EL (cell line): ENCODE data around the gene ZNF284.

ENCODE experiments used
- DNase-seq: peaks from one replicate; pipeline ENCODE4 v3.0.0-alpha.2; 2016

ZNF284 gene

DNA sequence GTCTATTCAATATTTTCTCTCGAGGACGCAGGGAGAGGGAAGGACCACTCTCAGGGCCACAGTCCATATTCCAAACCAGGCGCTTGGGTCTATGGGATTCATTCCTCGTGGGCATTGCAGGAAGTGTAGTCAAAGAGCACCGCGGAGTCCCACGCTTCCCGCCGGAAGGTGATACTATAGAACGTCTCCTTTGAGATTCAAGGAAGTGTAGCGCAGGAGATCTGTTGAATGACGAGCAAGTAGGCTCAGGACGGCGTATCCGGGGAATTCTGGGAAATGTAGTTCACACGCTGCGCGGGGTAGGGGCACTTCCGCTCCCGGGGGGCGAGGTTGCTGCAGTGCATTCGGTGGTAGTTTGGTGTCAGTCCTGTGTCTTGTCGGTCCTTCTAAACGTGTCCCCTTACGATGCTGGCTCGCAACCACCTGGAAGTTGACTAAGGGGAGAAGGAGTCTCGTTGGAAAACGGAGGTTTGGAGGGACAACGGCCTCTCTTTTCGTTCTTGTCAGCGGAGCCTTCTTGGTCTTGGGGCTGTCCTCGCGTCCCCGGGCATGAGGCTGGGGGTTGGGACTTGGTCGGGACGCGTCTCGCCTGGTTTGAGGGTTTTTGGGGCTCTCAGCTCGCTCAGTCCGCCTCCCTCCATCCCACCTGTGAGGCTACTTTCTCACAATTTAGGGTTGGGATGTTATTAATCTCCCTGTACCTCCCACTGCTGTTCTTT is at the start of gene ZNF284:
Gene ZNF284, plus strand, starts transcription at position 336 of the 719 bp plus-strand sequence. CDS start 4,231 bp downstream, outside the sequence.
- DNase-seq, result peak; percentile 94

- DNase-seq, result no peak
These were observed 47.1 kb upstream of the ZNF284 start for GRCh38 chr19:44024900-44025216.

DNA sequence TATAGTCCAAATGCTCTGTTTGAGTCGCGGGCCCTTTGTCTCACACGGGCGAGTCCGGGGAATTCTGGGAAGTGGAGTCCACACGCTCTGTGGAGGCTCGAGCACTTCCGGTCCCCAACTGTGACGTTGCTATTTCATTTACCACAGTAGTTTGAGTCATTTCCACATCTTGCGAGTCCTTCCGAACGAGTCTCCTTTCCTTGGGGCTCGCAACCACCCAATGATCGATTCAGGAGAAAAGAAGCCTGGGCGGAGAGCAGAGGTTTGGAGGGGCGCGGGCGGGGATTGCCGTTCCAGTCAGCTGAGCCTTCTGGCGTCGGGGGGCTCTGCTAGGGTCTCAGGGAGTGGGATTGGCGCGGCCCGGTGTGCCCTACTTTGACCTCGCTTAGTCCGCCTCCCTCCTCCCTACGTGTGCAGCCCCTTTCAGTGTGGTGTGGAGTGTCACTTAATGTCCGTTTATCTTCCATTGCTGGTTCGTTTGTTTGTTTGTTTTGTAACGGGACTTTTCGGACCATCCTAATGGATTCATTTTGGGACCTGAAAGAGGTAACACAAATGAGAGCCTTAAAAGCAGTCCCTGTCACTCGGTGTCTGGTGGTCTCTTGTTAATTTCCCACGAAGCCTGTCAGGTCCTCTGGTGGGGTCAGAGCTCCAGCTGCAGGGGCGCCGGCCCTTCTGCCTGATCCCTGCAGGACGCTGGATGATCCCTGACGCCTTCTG is 46.6 kb upstream of the ZNF284 start, which contains the start of gene ZNF222:
Gene ZNF222, plus strand, starts transcription at position 163 of the 720 bp plus-strand sequence. Its CDS starts 58 bp downstream, at position 221.
- DNase-seq, result peak; percentile 91

- DNase-seq, result no peak
These were observed 45.3 kb upstream of the ZNF284 start for GRCh38 chr19:44026622-44027021.

GRCh38 chr19:44032001-44032610 is 39.9 kb upstream of the ZNF284 start:
- no peak for DNase-seq

- no peak for DNase-seq
These were observed 29.8 kb upstream of the ZNF284 start for GRCh38 chr19:44042147-44042546.

DNA sequence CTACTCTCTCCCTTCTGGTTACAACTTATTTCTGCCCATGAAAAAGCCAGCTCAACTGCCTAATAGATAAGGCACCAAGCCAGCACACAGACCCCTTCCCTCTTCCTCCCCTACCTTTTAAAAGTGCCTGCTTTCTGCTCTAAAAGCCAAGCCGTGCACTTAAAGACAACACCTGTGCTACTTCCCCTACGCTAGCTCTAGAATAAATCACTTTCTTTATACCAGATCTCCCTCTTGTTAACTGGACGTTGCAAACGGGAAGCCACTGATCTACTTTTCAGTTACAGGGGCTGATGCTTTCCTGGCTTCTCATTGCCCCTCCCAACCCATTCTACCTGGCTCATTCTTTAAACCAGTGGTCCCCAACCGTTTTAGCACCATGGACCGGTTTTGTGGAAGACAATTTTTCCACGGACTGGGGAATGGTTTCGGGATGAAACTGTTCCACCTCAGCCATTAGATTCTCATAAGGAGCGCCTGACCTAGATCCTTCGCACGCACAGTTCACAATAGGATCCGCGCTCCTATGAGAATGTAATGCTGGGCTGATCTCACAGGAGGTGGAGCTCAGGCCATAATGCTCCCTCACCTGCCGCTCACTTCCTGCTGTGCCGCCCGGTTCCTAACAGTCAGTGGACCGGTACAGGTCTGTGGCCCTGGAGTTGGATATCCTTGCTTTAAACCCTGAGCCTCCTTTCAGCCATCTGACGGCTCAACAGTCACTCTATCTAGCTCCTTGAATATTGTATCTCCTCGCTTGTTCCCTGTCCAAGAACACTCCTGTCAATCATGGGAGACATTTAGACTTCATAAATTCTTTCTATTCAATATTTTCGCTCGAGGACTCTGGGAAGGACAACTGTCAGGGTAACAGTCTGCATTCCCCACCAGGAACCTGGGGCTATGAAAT is 21.0 kb upstream of the ZNF284 start:
- DNase-seq, result peak; percentile 6

DNA sequence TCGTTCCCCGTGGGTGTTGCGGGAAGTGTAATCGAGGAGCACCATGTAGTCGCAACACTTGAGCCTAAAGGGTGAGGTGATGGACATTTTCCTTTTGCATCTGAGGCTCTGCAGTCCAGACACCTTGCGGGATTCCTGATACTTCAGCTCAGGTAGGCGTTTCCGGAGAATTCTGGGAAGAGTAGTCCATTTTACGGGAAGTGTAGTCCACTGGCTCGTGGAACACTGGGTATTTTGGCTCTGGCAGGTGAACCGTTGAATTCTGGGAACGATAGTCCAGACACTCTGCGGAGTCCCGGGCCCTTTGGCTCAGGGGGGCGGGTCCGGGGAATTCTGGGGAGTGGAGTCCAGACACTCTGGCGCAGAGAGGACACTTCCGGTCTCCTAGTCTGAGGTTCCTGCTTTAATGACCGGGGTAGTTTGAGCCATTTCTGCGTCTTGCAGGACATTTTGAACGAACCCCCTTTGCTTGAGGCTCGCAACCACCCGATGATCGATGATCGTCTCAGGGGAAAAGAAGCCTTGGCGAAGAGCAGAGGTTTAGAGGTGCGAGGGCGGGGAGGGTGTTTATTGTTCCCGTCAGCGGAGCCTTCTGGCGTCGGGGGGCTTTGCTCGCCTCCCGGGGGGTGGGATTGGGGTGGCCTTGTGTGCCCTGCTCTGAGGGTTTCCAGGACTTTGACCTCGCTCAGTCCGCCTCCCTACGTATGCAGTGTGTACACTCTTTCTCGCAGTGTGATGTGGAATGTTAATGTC is 20.1 kb upstream of the ZNF284 start, which contains the start of gene ZNF223:
Gene ZNF223, plus strand, starts transcription at position 387 of the 753 bp plus-strand sequence. CDS start 3,141 bp downstream, outside the sequence.
- peak; percentile 94 for DNase-seq

- no peak for DNase-seq
These were observed 16.1 kb upstream of the ZNF284 start for GRCh38 chr19:44055870-44056269.

- DNase-seq, result no peak
These were observed 12.7 kb upstream of the ZNF284 start for GRCh38 chr19:44059229-44059628.

GRCh38 chr19:44061038-44061437 is 10.9 kb upstream of the ZNF284 start:
- DNase-seq, result no peak

DNA sequence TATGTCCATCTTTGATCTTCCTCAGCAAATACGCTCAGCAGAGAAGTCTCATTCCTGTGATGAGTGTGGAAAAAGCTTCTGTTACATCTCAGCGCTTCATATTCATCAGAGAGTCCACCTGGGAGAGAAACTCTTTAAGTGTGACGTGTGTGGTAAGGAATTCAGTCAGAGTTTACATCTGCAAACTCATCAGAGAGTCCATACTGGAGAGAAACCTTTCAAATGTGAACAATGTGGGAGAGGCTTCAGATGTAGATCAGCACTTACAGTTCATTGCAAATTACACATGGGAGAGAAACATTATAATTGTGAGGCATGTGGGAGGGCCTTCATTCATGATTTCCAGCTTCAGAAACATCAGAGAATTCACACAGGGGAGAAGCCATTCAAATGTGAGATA is 5.7 kb upstream of the ZNF284 start:
- DNase-seq, result no peak

DNA sequence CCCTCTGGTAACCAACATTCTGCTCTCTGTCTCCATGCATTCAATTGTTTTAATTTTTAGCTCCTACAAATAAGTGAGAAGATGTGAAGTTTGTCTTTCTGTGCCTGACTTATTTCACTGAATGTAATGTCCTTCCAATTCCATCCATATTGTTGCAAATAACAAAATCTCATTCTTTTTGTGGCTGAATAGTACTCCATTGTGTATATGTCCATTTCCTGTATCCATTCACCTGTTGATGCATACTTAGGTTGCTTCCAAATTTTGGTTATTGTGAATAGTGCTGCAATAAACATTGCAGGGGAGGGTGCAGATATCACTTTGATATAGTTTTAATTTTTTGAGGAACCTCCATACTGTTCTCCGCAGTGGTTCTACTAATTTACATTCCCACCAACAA is 2.5 kb upstream of the ZNF284 start:
- DNase-seq, result no peak

GRCh38 chr19:44072543-44073401 is 813 bp downstream of the ZNF284 start:
- peak; percentile 15 for DNase-seq

DNA sequence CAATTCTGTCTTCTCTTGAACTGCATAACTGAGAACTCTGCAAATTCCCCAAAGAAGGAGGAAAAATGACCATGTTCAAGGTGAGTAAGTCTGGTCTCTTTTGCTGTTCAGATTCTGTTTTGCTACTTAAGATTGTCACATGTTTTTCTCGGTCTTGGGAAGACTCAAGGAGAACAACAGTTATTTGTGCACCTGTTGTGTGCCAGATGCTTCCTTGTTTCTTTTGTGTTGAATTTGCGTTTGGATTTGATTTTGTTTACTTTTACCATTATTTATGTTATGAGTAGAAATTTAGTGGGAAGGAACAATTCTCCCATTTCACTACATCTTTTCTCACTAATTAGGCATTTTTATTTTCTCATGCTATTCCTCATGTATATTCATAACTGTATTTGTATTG is 4.4 kb downstream of the ZNF284 start:
- DNase-seq, result no peak

DNA sequence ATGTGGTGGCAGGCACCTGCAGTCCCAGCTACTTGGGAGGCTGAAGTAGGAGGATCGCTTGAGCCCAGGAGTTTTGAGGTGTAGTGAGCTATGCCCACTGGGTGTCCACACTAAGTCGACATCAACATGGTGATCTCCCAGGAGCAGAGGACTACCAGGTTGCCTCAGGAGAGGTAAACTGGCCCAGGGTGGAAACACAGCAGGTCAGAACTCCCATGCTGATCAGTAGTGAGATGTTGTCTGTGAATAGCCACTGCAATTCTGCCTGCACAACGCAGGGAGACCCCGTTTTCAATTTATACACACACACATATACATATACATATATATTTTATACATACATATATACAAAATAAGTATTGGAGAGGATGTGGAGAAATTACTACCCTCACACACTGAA is 20.1 kb downstream of the ZNF284 start:
- DNase-seq, result no peak

- peak; percentile 95 for DNase-seq
These were observed 22.2 kb downstream of the ZNF284 start, which contains the start of gene ZNF224 for GRCh38 chr19:44093931-44094765. Gene ZNF224 (plus strand): TSS chr19:44094361. CDS start chr19:44097874, 3,513 bp downstream.

DNA sequence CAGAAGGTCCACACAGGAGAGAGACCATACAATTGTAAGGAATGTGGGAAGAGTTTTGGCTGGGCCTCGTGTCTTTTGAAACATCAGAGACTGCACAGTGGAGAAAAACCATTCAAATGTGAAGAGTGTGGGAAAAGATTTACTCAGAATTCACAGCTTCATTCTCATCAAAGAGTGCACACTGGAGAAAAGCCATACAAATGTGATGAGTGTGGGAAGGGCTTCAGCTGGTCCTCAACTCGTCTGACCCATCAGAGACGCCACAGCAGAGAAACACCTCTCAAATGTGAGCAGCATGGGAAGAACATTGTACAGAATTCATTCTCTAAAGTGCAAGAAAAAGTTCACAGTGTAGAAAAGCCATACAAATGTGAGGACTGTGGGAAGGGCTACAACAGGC is 35.8 kb downstream of the ZNF284 start:
- no peak for DNase-seq

- no peak for DNase-seq
These were observed 37.5 kb downstream of the ZNF284 start for GRCh38 chr19:44109458-44109857.

- DNase-seq, result peak; percentile 89
These were observed 40.0 kb downstream of the ZNF284 start for GRCh38 chr19:44111910-44112463.
